ENCODE data around the gene MAP3K20.
A peak's percentile ranks its signal among the peaks of the same experiment; 100 is the strongest.
"Not testable (repeated sequence)": the region's sequence is repeated elsewhere in the genome, so short reads cannot be mapped to it uniquely, and the experiment has no call there.

MAP3K20 gene

GRCh38 chr2:173207124-173207523, 131.5 kb downstream of the MAP3K20 start:
- DNase-seq, result not testable (repeated sequence)

- DNase-seq, result peak; percentile 27
Observed at GRCh38 chr2:173210270-173211196, 134.9 kb downstream of the MAP3K20 start.

DNA sequence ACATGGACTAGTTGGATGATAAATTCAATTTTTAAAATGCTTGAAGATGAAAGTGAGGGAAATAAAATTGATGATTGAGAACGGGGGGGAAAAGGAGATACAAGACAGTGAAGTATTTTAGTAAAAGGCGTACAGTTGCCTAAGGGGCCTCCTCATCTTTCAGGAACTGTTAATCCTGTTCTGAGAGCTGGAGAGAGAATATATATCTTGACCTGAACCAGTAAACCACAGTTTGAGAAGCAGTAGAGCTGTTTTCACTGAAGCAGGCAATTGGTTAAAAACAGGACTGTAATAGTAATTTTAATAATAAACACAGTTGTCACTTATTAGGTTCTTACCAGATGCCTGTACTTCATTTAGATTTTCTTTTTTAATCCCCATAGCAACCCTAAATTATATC, 137.5 kb downstream of the MAP3K20 start:
- DNase-seq, result no peak

- DNase-seq, result no peak
Observed at GRCh38 chr2:173214213-173214612, 138.6 kb downstream of the MAP3K20 start.

GRCh38 chr2:173215316-173215715, 139.7 kb downstream of the MAP3K20 start:
- no peak for DNase-seq

- no peak for DNase-seq
Observed at GRCh38 chr2:173216051-173216450, 140.4 kb downstream of the MAP3K20 start.

DNA sequence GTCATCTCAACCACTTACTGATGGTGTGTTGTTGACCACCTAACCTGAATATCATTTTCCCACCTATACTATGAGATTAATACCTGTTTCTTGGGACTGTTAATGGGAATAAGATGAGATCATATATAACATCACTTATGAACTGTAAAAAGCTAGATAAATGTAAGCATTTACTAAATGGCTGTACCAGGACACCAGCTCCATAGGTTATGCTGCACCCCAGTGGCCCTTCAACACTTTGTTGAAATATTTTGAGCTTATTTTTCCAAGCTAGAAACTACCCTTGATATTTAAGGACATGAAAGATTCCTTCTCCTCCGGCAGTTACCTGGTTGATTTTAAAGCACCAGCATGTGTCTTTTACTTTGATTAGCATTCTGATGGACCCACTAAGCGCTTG, 141.0 kb downstream of the MAP3K20 start:
- no peak for DNase-seq

DNA sequence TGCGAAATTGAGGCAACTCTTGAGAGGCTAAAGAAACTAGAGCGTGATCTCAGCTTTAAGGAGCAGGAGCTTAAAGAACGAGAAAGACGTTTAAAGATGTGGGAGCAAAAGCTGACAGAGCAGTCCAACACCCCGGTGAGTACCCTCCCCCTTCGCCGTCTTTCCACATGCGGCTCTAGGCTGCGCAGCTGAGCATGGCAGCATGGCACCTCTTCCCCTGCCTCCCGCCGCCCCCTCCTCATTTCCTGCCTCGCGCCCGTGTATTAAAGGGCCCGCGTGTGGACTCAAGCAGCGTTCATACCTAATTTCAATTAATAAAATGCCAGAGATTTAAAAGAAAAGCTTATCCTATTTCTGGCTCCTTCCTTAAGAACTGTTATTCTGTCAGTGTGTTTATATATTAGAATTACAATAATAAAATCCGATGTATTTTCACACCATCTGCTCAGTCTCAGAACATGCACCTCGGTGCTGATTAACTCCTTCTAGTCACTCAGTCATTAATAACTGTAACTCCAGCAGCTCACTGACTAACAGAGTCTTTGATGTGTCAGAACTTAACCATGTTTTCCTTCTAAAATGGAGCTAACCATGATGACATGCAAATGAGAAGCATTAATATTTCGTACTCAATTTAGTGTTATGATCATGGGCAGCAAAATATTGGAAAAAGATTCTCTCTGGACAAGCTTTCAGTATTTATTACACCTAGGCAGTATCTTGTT, 141.6 kb downstream of the MAP3K20 start:
- DNase-seq, result no peak

DNA sequence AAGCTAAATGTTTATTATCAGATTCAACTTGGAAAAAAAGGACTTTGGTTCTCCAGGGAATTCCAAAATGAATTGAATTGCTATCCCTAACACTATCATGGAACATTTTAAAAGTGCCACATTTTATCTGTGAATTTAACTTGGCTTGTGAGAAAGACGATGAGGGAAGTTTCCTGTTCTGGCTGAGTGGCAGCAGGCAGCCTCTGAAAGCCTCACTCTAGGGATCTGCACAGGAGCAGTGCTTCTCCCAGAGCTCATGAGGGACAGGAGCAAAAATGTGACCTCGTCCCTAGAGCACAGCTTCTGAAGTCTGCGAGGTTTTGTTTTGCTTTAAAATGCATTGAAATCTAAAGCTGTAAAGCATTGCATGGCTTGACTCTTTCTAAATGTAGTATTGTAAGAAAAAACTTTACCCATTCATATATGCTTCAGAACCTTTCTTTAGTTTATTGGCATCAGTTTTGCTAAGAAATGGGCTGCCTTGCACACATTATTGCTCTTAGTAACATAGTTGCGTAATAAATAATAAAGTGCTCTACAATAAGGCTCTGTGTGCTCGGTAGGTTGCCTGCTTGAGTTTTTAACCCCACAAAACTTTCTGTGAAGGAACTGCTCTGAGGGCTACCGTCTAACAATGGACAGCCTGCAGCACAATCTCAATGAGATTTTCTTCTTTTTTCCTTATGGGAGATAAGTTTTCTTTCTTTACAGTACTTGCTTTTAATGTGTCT, 142.8 kb downstream of the MAP3K20 start:
- no peak for DNase-seq

DNA sequence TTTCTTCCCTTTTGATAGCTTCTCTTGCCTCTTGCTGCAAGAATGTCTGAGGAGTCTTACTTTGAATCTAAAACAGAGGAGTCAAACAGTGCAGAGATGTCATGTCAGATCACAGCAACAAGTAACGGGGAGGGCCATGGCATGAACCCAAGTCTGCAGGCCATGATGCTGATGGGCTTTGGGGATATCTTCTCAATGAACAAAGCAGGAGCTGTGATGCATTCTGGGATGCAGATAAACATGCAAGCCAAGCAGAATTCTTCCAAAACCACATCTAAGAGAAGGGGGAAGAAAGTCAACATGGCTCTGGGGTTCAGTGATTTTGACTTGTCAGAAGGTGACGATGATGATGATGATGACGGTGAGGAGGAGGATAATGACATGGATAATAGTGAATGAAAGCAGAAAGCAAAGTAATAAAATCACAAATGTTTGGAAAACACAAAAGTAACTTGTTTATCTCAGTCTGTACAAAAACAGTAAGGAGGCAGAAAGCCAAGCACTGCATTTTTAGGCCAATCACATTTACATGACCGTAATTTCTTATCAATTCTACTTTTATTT, 145.6 kb downstream of the MAP3K20 start:
- no peak for DNase-seq

DNA sequence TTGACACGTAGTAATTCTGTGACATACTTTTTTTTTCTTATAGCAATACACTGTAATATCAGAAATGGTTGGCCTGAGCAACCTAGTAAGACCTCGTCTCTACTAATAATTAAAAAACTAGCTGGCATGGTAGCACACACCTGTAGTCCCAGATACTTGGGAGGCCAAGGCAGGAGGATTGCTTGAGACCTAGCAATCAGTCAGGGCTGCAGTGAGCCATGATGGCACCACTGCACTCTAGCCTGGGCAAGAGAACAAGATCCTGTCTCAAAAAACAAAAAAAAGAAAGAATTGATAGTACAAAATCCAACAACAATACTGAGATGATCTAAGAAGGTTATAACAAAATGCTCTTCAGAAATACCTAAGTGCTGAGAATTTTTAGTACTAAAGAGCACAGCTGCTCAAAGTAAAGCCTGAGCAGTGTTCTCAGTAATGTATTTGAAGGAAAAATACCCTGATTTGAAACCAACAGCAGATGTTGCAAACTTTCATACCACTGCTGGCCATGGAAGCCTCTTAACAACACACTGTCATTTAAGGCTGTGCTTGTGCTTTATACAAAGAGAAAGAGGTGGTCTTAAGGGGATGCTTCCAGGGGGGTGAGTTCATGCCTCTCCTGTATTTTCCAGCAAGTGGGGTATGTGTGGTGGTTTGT, 146.4 kb downstream of the MAP3K20 start:
- no peak for DNase-seq

- no peak for DNase-seq
Observed at GRCh38 chr2:173223871-173224270, 148.2 kb downstream of the MAP3K20 start.

- no peak for DNase-seq
Observed at GRCh38 chr2:173226899-173227698, 151.5 kb downstream of the MAP3K20 start.

DNA sequence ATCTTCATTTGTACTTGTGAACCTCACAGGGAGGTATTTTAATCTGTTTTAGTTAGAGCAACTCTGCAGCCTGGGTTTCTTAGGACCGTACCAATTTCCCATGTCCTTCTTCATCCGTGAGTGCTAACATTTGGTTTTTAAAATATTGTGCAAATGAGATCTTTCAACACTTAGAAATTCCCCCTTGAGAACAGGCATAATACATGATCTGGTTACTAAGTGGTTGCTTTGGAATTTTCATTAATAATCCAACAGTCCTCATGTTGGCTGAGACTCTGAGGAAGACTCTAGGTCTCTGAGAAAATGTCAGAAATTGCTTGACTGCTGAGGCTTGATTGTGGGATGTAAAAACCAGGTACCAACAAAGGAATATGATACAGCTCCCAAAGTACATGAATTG, 153.4 kb downstream of the MAP3K20 start:
- DNase-seq, result no peak

DNA sequence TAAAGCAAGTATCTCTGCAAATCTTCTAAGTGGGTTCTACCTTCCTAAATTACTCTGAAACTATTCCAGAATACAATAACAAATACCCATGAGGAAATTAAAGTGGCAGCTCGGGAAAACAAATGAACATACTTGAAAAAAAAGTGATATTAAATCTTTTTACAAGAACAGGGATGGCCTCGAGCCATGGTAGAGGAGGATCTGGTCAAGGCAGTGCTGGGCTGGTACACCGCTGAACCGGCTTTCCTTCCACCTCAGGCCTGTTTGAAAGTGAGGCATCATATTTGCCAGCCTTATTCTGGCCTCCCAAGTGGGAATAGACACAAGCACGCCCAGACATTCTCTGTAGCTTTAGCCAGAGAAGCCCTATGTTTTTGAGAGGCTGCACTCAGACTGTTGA, 154.5 kb downstream of the MAP3K20 start:
- no peak for DNase-seq

DNA sequence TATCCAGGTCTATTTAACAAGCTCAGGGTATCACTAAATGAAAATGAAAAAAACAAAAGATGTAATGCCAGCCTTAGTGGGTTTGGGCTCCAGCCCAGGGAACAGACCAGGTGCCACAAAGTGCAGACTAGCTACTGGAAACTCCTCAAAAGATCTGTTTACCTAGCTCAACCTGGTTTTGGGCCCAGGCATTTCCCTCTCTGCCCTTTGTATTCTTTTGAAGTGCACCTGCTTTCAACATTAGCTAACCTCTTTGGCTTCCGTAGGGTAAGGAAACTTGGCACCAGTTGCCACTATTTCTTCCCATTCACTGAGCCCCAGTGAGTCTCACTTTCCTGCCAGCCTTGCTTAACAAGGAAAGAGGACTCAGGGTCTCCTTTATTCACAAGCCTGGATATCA, 155.4 kb downstream of the MAP3K20 start:
- DNase-seq, result no peak

DNA sequence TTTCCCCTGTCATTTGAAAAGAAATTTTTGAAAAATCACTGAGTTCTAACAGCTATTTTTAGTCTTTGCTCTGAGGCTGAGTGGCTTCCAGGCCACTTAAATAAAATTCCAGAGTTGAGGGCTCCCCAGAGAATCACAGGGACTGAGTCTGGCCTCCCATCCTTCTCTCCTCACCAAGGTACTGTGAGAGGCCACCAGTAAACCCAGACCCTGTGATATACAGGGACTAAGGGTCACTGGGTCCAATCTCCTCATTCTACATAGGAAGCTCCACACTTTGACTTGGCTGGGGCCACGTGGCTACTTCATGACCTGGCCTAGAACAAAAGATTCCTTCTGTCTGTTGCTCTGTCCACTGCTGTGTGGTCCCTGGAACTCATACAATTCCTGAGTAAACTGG, 155.8 kb downstream of the MAP3K20 start:
- no peak for DNase-seq

DNA sequence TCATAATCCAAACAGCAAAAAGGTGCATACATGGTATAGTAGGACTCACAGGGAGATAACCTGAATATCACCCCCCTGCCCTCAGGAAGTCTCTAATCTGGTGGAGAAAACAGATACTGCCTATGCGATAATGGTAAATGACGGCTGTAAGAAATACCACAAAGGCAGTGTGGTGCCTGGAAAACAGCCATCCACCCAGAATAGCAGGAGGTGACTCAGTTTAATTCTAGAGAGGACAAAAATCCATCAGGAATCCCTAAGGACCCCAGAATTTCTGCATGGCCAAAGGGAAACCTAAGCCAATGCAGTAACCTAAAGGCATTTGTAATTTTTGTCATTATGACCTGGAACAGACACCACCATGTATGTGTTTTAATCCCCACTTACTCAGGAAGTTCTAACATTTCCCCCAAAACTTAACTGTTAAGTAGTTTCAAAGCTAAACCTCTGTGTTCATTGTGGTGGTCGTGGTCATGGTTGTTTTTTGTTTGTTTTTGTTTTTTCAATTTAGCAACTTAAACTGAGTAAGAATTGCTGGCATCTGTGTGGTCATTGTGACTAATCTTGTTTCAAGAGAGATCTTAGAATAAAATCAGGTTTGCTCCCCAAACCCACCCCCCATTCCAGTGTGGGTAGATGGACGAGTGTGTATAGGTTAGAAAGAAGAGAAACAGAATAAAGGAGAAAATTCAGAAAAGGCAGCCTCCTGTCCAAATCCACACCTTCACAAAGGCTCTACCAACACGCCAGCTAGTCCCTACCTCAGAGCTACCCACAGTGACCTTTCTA, 157.5 kb downstream of the MAP3K20 start:
- no peak for DNase-seq

- DNase-seq, result no peak
Observed at GRCh38 chr2:173235947-173236803, 160.5 kb downstream of the MAP3K20 start.

DNA sequence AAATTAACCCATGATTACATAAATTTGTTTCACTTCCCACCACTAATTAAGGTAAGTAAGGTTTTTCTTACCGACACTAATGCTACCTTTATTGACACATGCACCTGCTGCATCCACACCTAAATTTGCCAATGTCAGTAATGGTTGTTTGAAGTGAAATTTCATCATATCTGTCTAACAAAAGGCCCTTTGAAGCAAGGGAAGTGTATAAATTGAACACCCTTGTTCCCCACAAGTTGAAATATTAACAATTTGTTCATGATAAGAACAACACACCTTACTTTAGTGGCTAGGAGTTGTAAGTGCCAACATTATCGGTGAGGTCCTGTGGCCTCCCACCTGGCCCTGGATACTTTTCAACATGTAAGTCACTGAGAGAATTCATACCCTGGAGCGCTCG, 162.7 kb downstream of the MAP3K20 start:
- DNase-seq, result no peak

All from central memory CD4-positive, alpha-beta T cell (primary cell).